Stimulated activated CD4-positive, alpha-beta T cell treated with anti-CD3 and anti-CD28 coated beads, TNF-alpha, amount 100 ng/mL, for 4 hours (primary cell): ENCODE data around the gene LIAS.
A peak's percentile ranks its signal among the peaks of the same experiment; 100 is the strongest.
"Not testable (repeated sequence)": the region's sequence is repeated elsewhere in the genome, so short reads cannot be mapped to it uniquely, and the experiment has no call there.

Experiments used
- DNase-seq, 3 experiments: peaks; one replicate each; pipeline ENCODE4 v3.0.0-alpha.2; 2020; ENCODE audit warnings: low read depth in 3 of 3

Gene LIAS

GRCh38 chr4:39497909-39498726, 39.3 kb downstream of the LIAS start:
- DNase-seq: no peak

GRCh38 chr4:39498727-39499020, 39.8 kb downstream of the LIAS start:
- no peak for DNase-seq

- DNase-seq: no peak
These were observed 43.3 kb downstream of the LIAS start for GRCh38 chr4:39502019-39502663.

- DNase-seq: not testable (repeated sequence)
These were observed 43.8 kb downstream of the LIAS start for GRCh38 chr4:39502664-39503035.

GRCh38 chr4:39504538-39504937, 45.7 kb downstream of the LIAS start:
- DNase-seq: no peak

GRCh38 chr4:39505581-39505980, 46.7 kb downstream of the LIAS start:
- DNase-seq: no peak

GRCh38 chr4:39510348-39510929, 51.6 kb downstream of the LIAS start:
- no peak for DNase-seq

DNA sequence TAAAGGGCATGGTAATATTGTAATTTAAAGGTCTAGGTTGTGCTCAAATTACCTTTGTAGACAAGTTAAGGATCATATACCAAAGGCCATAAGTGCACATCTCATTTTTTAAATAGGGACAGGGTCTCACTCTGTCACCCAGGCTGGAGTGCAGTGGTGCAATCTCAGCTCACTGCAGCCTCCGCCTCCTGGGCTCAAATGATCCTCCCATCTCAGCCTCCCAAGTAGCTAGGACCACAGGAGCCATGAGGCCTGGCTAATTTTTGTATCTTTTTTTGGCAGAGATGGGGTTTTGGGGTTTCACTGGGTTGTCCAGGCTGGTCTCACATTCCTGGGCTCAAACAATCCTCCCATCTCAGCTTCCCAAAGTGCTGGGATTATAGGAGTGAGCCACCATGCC, 55.4 kb downstream of the LIAS start:
- not testable (repeated sequence) for DNase-seq

DNA sequence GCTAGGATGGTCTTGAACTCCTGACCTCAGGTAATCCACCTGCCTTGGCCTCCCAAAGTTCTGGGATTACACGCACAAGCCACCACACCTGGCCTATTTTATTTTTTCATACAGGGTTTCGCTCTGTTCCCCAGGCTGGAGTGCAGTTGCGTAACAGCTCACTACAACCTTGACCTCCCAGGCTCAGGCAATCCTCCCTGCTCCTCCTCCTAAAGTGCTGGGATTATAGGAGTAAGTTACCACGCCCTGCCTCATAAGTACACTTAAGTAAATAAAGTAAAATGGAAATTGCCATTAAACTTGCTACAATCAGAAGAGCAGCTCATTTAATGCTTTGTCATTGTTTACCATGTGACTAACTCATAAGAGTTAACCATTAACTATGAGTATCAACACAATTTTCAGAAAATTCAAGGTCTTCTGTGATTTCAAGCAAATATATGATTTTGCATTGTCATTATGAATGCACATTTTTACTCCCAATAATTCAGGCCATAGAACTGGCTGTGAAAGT, 56.1 kb downstream of the LIAS start:
- DNase-seq: no peak

- DNase-seq: not testable (repeated sequence)
These were observed 57.0 kb downstream of the LIAS start for GRCh38 chr4:39515669-39516401.

- DNase-seq: no peak
These were observed 57.6 kb downstream of the LIAS start for GRCh38 chr4:39516407-39516966.

- DNase-seq: no peak
These were observed 59.6 kb downstream of the LIAS start for GRCh38 chr4:39518484-39518883.

DNA sequence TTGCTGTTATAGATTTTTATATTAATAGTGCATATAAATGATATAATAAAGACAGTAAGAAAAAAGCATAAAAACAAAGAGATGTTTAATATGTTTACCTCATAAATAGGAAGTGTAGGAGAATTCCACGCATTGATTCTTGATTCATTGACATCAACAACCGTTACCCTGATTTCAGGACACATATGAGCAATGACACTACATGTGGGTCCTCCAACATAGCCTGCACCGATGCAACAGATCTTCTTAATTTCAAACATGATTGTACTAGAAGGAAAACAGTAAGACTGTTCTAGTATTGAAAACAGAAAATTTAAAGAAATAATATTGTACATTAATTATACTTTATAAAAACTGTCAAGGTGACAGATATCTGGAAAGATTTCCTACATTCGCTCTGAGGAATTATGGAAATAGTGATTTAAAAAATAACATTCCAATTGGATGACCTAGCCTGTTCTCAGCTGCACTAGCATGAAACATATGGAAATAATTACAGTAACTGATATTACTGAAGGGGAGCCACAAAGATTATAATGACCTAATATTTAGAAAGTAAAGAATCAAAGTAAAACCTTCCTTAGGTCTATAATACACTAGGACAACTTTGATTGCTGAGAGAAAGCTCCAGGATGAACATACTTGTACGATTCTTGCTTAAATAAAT, 62.5 kb downstream of the LIAS start:
- no peak for DNase-seq

- DNase-seq: no peak
These were observed 63.2 kb downstream of the LIAS start for GRCh38 chr4:39522068-39522467.

DNA sequence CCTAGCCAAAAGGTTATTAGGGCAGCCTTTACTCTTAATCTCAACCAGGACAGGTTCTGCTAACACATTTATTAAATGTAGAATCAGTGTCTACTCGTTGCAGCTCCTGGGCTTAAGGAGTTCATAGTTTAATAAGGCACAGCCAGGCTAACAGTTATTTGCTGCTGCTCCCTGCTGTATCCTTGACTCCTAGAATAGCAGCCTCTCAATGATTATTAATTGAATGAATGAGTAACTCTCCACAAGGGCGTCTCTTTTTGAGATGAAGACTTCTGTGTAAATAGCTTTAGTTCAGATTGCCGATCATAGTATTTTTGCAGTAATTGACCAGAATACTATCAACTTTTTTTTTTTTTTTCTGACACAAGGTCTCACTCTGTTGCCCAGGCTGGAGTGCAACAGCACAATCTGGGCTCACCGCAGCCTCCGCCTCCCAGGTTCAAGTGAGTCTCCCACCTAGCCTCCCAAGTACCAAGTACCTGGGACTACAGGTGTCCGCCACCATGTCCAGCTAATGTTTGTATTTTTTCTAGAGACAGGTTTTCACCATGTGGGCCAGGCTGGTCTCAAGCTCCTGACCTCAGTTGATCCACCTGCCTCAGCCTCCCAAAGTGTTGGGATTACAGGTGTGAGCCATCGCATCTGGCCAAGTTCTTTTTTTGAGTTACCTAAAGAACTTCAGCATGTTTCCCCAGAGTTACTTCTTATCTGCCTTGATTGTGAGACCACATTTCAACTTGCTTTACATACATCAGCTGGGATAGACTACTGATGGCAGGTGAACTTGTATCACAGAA, 65.5 kb downstream of the LIAS start:
- no peak for DNase-seq

DNA sequence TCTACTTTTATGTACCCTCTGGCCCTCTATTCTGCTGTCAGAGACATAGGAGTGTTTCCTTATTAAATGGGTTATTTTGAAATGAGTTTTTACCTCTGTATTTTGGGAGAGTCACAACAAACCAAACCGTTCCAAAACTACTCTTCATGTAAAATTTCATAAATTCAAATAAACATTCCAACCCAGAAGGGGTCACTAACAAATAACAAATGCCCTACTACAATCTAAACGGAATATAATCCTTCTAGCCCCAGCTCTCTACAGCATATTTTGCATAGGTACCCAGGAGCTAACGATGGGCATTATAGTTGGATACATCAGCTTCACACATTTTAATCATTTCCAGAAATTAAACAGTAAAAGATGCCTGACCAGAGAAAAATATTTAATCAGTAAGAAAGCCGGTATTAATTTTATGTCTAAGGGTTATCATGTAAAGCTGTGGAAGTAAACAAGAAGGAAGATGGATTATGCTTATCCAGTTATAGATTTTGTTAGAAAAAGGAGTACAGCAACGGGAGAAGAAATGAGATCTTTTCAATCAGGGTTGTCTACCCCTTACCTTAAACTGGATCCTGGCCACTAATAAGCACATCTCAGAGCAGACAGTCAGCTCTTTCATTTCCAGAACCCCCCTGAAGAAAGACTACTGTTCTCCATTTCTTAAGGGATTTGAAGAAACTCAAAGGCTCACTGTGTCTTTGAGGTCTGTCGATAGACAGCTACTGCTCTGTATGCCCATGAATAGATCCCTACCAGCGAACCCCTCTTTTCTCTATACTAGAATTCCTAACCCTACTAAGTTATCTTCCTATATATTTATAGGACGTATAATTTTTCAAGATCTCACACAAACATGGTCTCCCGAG, 67.2 kb downstream of the LIAS start:
- DNase-seq: no peak

GRCh38 chr4:39526765-39527295, 68.0 kb downstream of the LIAS start:
- DNase-seq: no peak

DNA sequence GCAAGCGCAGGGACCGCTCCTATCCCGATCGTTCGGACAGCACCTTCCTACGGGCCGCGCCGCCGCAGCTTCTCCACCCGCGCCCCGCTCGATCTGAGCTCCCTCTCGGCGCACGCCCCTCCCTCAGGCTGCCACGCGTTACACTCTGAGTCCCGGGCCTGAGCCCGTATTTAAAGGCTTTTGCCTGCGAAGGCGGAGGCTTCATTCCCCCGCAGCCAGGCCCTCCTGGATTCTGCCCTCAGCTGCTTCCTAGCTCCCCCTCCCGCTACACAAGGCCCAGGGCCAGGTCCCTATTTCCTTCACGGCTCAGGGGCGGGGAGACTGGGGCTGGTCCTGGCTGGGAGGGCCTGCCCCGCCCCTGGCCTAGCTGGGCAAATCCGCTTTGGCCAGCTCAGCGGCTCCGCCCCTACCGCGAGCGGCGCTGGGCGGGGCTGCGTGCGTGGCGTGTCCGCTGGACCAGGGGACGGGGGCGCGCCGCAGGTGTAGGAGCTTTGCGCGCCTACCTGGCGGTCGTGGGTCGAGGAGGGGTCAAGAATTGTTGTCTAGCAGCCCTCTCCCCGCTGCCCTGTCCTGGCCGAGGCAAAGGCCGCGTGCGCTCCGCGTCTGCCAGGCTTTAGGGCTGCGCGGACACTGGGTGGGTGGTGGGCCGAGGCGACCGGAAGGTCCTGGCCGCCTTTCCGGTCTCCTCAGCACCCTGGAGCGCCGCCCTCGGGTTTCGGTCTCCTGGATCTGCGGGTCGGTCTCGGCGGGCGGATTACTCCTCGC, 68.6 kb downstream of the LIAS start, which contains the start of gene UGDH:
Gene UGDH, minus strand, starts transcription at position 144 of the 765 bp plus-strand sequence. CDS start 5,927 bp downstream, outside the sequence.
- DNase-seq: peak; percentile 82 to 91 (median 86)
